CD8-positive, alpha-beta memory T cell (primary cell): ENCODE results near the gene C5. TPM values are rescaled to one million over a fixed set of nuclear protein-coding genes. Genes with fewer than 3 reads are reported as not detected.
A peak's percentile ranks its signal among the peaks of the same experiment; 100 is the strongest.
"Not testable (repeated sequence)": the region's sequence is repeated elsewhere in the genome, so short reads cannot be mapped to it uniquely, and the experiment has no call there.

Experiments used
- CTCF ChIA-PET: fragments of 350-600 bp; sonication (Branson Sonifier 250); formaldehyde crosslinking; loops from one replicate; lab custom pipeline; 2021; ENCODE audit warnings: antibody characterized with exemption; lab: Charles Lee
- POLR2A ChIA-PET: fragments of 350-600 bp; sonication (Branson Sonifier 250); formaldehyde crosslinking; loops from one replicate; lab custom pipeline; 2021; ENCODE audit warnings: antibody characterized with exemption; lab: Charles Lee
- DNase-seq, 5 donors: peaks; one replicate each; pipeline versions ENCODE4 v3.0.0 to v3.0.0-alpha.2; 2020 to 2022; ENCODE audit warnings: mixed read lengths in 1 of 5
- H3K27ac ChIP-seq: one replicate; pipeline ENCODE4 v1.7.0; 2013; ENCODE audit warnings: low read depth, mild to moderate bottlenecking, low read length, moderate library complexity
- H3K27me3 ChIP-seq: 2 replicates; pipeline ENCODE4 v1.7.0; 2013; ENCODE audit warnings: low read length, mild to moderate bottlenecking; ENCODE audit not compliant: insufficient read depth, poor library complexity, severe bottlenecking
- H3K36me3 ChIP-seq: 2 replicates; pipeline ENCODE4 v1.7.0; 2013; ENCODE audit warnings: mild to moderate bottlenecking, low read length, moderate library complexity; ENCODE audit not compliant: insufficient read depth
- H3K4me1 ChIP-seq: 2 replicates; pipeline ENCODE4 v1.7.0; 2013; ENCODE audit warnings: mild to moderate bottlenecking, low read length, moderate library complexity; ENCODE audit not compliant: insufficient read depth
- H3K4me3 ChIP-seq: 2 replicates; pipeline ENCODE4 v1.7.0; 2013; ENCODE audit warnings: mild to moderate bottlenecking, low read length
- H3K9me3 ChIP-seq: 2 replicates; pipeline ENCODE4 v1.7.0; 2013; ENCODE audit warnings: mild to moderate bottlenecking, low read length
- H3K27ac Mint-ChIP-seq, 8 donors: one replicate each; pipeline ENCODE4 v1.8.0; 2020 to 2021; ENCODE audit warnings: mixed read lengths in 8 of 8, mild to moderate bottlenecking in 6 of 8, inconsistent platforms in 3 of 8, moderate library complexity in 3 of 8
- H3K27me3 Mint-ChIP-seq, 2 donors: one replicate each; pipeline ENCODE4 v1.8.0; 2020 to 2021; ENCODE audit warnings: mixed read lengths in 2 of 2, mild to moderate bottlenecking in 1 of 2, moderate library complexity in 1 of 2
- H3K36me3 Mint-ChIP-seq, 3 donors: one replicate each; pipeline ENCODE4 v1.8.0; 2020 to 2021; ENCODE audit warnings: mixed read lengths in 3 of 3, inconsistent platforms in 1 of 3, mild to moderate bottlenecking in 1 of 3
- H3K4me1 Mint-ChIP-seq, 3 donors: one replicate each; pipeline ENCODE4 v1.8.0; 2020 to 2021; ENCODE audit warnings: mixed read lengths in 3 of 3, inconsistent platforms in 1 of 3, mild to moderate bottlenecking in 1 of 3
- H3K4me3 Mint-ChIP-seq, 7 donors: one replicate each; pipeline ENCODE4 v1.8.0; 2020 to 2021; ENCODE audit warnings: mixed read lengths in 7 of 7, mild to moderate bottlenecking in 6 of 7, moderate library complexity in 4 of 7, inconsistent platforms in 2 of 7
- H3K9me3 Mint-ChIP-seq, 5 donors: one replicate each; pipeline ENCODE4 v1.8.0; 2020 to 2022; ENCODE audit warnings: mixed read lengths in 5 of 5, mild to moderate bottlenecking in 3 of 5, moderate library complexity in 2 of 5, inconsistent platforms in 1 of 5
- polyA plus RNA-seq: library from polyadenylated mRNA; unstranded; fragments of 300-500 nt; fragmentation: Illumina TruSeq; gene quantifications from one replicate; pipeline ENCODE4 v1.2.3, GENCODE V29; 2021
- total RNA-seq, 2 experiments: library from RNA; stranded (reverse); gene quantifications; one replicate each; pipeline ENCODE4 v1.2.3, GENCODE V29; 2021

Gene C5
- total and polyA plus RNA-seq, 3 experiments from 2014 or later, result 1.1 to 1.3 TPM; not detected in 1

DNA sequence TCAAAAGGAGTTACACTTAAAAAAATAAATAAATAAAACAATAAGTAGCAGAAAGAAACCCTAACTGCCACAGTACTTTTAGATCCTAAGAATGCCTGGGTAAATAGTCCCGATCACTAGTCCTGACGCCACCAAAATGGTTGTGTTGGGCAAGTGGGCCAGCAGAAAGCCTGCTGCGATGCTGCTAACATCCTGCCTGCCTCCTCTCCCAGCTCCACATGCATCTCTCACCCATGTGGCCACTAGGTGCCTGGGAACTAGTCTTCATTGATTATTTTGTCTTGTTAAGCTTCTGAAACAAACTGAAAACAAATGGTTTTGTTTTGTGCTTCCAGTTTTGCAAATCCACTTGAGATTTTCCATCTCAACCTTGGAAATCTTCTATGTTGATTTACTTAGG lies 69.1 kb downstream of the C5 start:
- H3K9me3 Mint-ChIP-seq, result no peaks in the 10 kb centered on the region
- Histone ChIP-seq H3K36me3 (no peaks in the 10 kb centered on the region), H3K27ac (no peak overlapping the region), H3K4me1 (no peaks in the 10 kb centered on the region), H3K4me3 (no peak overlapping the region), H3K27me3 (no peaks in the 10 kb centered on the region), H3K9me3 (no peaks in the 10 kb centered on the region)
- peaks cover 0 to 8% (median 4%) of the 10 kb centered on the region in 3 donors for H3K4me1 Mint-ChIP-seq
- CTCF ChIA-PET, result interaction anchor here (1.0 to 2.2 kb wide), 18 partner anchors 9 to 225 kb away, joined by 3 to 18 read pairs (median 4); partner anchors contain the start of gene CNTRL
- POLR2A ChIA-PET, result interaction anchor here (1.1 kb wide), 1 partner anchor 112 kb away, joined by 3 read pairs; no protein-coding TSS in a partner anchor
- no peak overlapping the region for H3K4me3 Mint-ChIP-seq
- no peak overlapping the region for H3K27ac Mint-ChIP-seq
- H3K36me3 Mint-ChIP-seq, result no peaks in the 10 kb centered on the region
- H3K27me3 Mint-ChIP-seq, result peaks cover 0 to 3% of the 10 kb centered on the region in 2 donors
- DNase-seq, result no peak

DNA sequence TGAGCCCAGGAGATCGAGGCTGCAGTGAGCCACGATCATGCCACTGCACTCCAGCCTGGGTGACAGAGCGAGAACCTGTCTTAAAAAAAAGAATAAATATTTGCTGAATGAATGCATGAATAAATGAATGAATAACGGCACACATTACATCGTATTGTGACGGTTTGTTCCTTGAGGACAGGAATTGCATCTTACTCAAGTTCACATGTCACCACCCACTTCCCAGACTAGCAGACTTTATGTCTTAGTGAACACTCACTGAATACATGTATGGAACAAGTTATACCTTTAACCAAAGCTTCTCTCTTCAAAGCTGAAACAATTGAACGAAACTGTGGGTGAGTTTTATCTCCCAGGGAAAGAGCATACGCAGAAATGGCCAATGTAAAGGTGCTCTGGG lies 70.3 kb downstream of the C5 start:
- no peaks in the 10 kb centered on the region for H3K36me3 ChIP-seq
- POLR2A ChIA-PET, result no interaction called here

DNA sequence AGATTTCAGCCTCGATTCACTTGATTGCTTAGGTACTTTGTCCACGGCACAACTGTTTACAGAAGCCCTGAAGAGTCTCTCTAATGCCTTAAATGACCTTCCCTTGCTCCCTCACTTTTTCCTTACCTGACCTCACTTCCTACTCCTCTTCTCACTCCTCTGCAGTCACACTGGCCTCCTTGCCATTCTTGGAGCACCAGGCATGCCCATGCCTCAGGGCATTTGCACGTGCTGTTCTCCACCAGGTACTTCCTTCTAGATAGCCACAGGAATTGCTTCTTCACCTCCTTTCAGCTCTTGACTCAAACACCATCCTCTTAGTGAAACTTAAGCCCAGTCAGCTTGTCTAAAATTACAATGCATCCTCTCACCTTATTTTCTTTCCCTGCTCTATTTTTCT lies 71.1 kb downstream of the C5 start:
- no peaks in the 10 kb centered on the region for H3K9me3 ChIP-seq
- H3K4me3 ChIP-seq, result no peak overlapping the region
- H3K4me1 ChIP-seq, result peaks cover 13% of the 10 kb centered on the region
- no peaks in the 10 kb centered on the region for H3K36me3 Mint-ChIP-seq
- H3K4me1 Mint-ChIP-seq, result peaks cover 13 to 26% (median 23%) of the 10 kb centered on the region in 3 donors
- peak overlapping the region in 3 of 8 donors; percentile 1 to 81 (median 39) for H3K27ac Mint-ChIP-seq
- H3K36me3 ChIP-seq, result no peaks in the 10 kb centered on the region
- H3K27me3 Mint-ChIP-seq, result no peaks in the 10 kb centered on the region
- H3K27ac ChIP-seq, result no peak overlapping the region
- POLR2A ChIA-PET, result no interaction called here
- DNase-seq, result no peak
- no peaks in the 10 kb centered on the region for H3K9me3 Mint-ChIP-seq
- no peaks in the 10 kb centered on the region for H3K27me3 ChIP-seq
- no peak overlapping the region for H3K4me3 Mint-ChIP-seq
- CTCF ChIA-PET, result no interaction called here

More for the DNA sequence above, 70.3 kb downstream of the C5 start:
- Mint-ChIP-seq H3K4me3 (no peak overlapping the region), H3K27me3 (no peaks in the 10 kb centered on the region), H3K9me3 (no peaks in the 10 kb centered on the region), H3K4me1 (peaks cover 8 to 20% (median 16%) of the 10 kb centered on the region in 3 donors), H3K36me3 (no peaks in the 10 kb centered on the region), H3K27ac (no peak overlapping the region)
- Histone ChIP-seq H3K27me3 (no peaks in the 10 kb centered on the region), H3K9me3 (no peaks in the 10 kb centered on the region), H3K4me3 (no peak overlapping the region), H3K27ac (no peak overlapping the region), H3K4me1 (peaks cover 8% of the 10 kb centered on the region)
- CTCF ChIA-PET, result interaction anchor here (1.8 kb wide), 1 partner anchor 223 kb away, joined by 7 read pairs; no protein-coding TSS in a partner anchor
- DNase-seq, result no peak

DNA sequence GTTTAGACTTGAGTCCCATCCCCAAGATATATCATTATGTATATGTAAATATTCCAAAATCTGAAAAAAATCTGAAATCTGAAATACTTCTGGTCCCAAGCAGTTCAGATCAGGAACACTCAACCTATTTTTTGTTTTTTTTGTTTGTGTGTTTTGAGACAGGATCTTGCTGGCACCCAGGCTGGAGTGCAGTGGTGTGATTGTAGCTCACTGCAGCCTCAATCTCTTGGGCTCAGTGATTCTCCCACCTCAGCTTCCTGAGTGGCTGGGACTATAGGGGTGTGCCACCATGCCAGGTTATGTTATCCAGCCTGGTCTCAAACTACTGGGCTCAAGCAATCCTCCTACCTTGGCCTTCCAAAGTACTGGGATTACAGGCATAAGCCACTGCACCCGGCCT lies 72.8 kb downstream of the C5 start:
- no peak for DNase-seq
- Mint-ChIP-seq H3K9me3 (no peaks in the 10 kb centered on the region), H3K4me3 (no peak overlapping the region), H3K36me3 (no peaks in the 10 kb centered on the region), H3K4me1 (peaks cover 13 to 25% (median 21%) of the 10 kb centered on the region in 3 donors), H3K27ac (no peak overlapping the region), H3K27me3 (no peaks in the 10 kb centered on the region)
- Histone ChIP-seq H3K27ac (no peak overlapping the region), H3K27me3 (no peaks in the 10 kb centered on the region), H3K4me3 (no peak overlapping the region), H3K4me1 (peaks cover 13% of the 10 kb centered on the region), H3K36me3 (no peaks in the 10 kb centered on the region), H3K9me3 (no peaks in the 10 kb centered on the region)
- CTCF ChIA-PET, result no interaction called here
- POLR2A ChIA-PET, result no interaction called here

DNA sequence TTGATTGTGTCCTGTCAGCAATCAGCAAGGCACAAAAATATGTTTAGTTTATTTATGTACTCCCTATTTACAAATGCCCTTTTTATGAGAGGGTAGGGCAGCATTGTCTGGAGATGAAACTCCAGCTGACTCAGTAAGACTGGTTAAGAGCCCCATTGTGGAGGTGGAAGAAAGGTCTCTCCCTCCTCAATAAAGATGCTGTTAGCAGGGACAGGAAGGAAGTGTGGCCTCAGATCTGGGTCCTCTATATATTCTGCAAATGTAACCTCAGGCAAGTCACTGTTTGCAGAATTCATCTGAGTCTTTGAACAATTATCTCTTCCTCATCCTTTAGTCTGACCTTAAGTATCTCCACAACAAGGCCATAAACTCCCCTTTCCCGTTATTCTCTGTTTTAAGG lies 75.2 kb downstream of the C5 start:
- H3K27me3 ChIP-seq, result no peaks in the 10 kb centered on the region
- Mint-ChIP-seq H3K4me1 (peaks cover 13 to 19% (median 18%) of the 10 kb centered on the region in 3 donors), H3K36me3 (peaks cover 0 to 1% (median 0%) of the 10 kb centered on the region in 3 donors), H3K9me3 (no peaks in the 10 kb centered on the region), H3K27me3 (no peaks in the 10 kb centered on the region), H3K4me3 (peak overlapping the region in 1 of 7 donors; percentile 24), H3K27ac (peak overlapping the region; percentile 4 to 91 (median 66))
- H3K9me3 ChIP-seq, result no peaks in the 10 kb centered on the region
- DNase-seq, result peak in 1 of 5 donors; percentile 2
- peaks cover 13% of the 10 kb centered on the region for H3K4me1 ChIP-seq
- ChIA-PET POLR2A (no interaction called here), CTCF (interaction anchor here (0.8 kb wide), 1 partner anchor 9 kb away, joined by 4 read pairs; no protein-coding TSS in a partner anchor)
- no peak overlapping the region for H3K27ac ChIP-seq
- H3K4me3 ChIP-seq, result no peak overlapping the region
- H3K36me3 ChIP-seq, result no peaks in the 10 kb centered on the region

DNA sequence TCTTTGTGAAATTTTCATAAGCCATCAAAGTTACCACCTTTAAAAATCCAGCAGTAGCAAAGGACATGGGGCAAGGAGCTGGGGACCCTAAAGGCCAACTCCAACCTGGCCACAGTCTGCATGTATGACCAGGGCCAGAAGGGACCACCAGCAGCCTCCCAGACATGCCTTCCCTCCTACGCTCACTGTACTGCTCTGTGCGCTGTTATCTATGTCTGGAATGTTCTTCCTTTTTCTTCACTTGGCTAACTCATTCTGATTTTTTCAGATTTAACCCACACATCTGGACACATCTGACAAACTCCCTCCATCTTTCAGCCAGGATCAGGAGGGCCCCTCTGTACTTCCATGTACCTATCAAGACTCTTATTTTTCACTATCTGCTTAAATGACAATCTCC lies 75.9 kb downstream of the C5 start:
- H3K4me3 Mint-ChIP-seq, result no peak overlapping the region
- Histone ChIP-seq H3K9me3 (no peaks in the 10 kb centered on the region), H3K36me3 (no peaks in the 10 kb centered on the region), H3K27ac (no peak overlapping the region), H3K27me3 (no peaks in the 10 kb centered on the region), H3K4me3 (no peak overlapping the region), H3K4me1 (peaks cover 13% of the 10 kb centered on the region)
- ChIA-PET POLR2A (interaction anchor here (0.6 kb wide), 1 partner anchor 219 kb away, joined by 3 read pairs; no protein-coding TSS in a partner anchor), CTCF (interaction anchor here (0.8 kb wide), 1 partner anchor 9 kb away, joined by 4 read pairs; no protein-coding TSS in a partner anchor)
- DNase-seq, result no peak
- H3K4me1 Mint-ChIP-seq, result peaks cover 13 to 19% (median 18%) of the 10 kb centered on the region in 3 donors
- no peaks in the 10 kb centered on the region for H3K9me3 Mint-ChIP-seq
- H3K36me3 Mint-ChIP-seq, result peaks cover 0 to 1% (median 0%) of the 10 kb centered on the region in 3 donors
- peak overlapping the region in 5 of 8 donors; percentile 1 to 90 (median 64) for H3K27ac Mint-ChIP-seq
- no peaks in the 10 kb centered on the region for H3K27me3 Mint-ChIP-seq

DNA sequence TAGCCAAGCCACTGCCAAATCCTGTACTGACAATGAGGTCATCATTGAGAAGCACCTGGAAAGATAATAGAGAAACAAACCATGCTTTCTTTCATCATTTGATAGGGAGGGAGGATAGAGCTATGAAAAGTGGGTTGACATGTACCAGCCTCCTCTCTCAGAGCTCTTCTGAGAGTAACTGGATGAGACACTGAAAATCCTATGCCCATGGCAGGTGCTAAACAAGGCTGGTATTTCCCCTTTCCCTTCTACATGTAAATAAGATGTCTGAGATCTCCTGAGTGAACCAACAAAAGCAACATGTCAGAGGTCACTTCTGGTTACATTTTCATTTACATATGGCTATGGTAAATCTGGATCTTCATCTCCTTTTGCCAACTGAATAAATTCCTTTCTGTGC lies 78.1 kb downstream of the C5 start:
- H3K4me3 Mint-ChIP-seq, result no peak overlapping the region
- no peaks in the 10 kb centered on the region for H3K36me3 ChIP-seq

DNA sequence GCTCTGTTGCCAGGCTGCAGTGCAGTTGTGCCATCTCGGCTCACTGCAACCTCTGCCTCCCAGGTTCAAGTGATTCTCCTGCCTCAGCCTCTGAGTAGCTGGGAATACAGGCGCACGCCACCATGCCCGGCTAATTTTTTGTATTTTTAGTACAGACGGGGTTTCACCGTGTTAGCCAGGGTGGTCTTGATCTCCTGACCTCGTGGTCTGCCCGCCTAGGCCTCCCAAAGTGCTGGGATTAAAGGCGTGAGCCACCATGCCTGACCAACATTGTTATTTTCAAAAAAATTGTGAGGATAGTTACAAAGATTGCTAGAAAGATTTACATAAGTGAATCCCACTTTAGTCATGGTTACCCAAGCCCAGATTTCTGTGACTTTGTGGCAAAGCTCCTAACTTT lies 78.6 kb downstream of the C5 start:
- H3K4me1 Mint-ChIP-seq, result peaks cover 13 to 19% (median 18%) of the 10 kb centered on the region in 3 donors
- H3K27ac ChIP-seq, H3K36me3 ChIP-seq, H3K9me3 Mint-ChIP-seq, H3K27me3 ChIP-seq, DNase-seq, H3K36me3 Mint-ChIP-seq, H3K4me3 Mint-ChIP-seq, H3K27me3 Mint-ChIP-seq, H3K4me3 ChIP-seq, H3K9me3 ChIP-seq, H3K27ac Mint-ChIP-seq, POLR2A ChIA-PET: not testable (repeated sequence)
- CTCF ChIA-PET, result interaction anchor here (1.8 kb wide), 1 partner anchor 10 kb away, joined by 8 read pairs; no protein-coding TSS in a partner anchor
- H3K4me1 ChIP-seq, result peaks cover 13% of the 10 kb centered on the region

More for the DNA sequence above, 78.1 kb downstream of the C5 start:
- ChIA-PET POLR2A (no interaction called here), CTCF (interaction anchor here (1.0 to 1.8 kb wide), 3 partner anchors 10 to 216 kb away, joined by 3 to 8 read pairs (median 3); no protein-coding TSS in a partner anchor)
- Histone ChIP-seq H3K4me1 (peaks cover 13% of the 10 kb centered on the region), H3K27me3 (no peaks in the 10 kb centered on the region), H3K4me3 (no peak overlapping the region), H3K9me3 (no peaks in the 10 kb centered on the region), H3K27ac (no peak overlapping the region)
- Mint-ChIP-seq H3K27me3 (no peaks in the 10 kb centered on the region), H3K27ac (no peak overlapping the region), H3K9me3 (no peaks in the 10 kb centered on the region), H3K36me3 (peaks cover 0 to 3% (median 0%) of the 10 kb centered on the region in 3 donors), H3K4me1 (peaks cover 13 to 19% (median 18%) of the 10 kb centered on the region in 3 donors)
- DNase-seq, result no peak
